ENCODE measurements around the gene SULT2B1. TPM values are rescaled to one million over a fixed set of nuclear protein-coding genes. Genes with fewer than 3 reads are reported as not detected.

SULT2B1 gene
- total RNA-seq, 1 experiment from 2014 or later: 6.2 TPM

DNA sequence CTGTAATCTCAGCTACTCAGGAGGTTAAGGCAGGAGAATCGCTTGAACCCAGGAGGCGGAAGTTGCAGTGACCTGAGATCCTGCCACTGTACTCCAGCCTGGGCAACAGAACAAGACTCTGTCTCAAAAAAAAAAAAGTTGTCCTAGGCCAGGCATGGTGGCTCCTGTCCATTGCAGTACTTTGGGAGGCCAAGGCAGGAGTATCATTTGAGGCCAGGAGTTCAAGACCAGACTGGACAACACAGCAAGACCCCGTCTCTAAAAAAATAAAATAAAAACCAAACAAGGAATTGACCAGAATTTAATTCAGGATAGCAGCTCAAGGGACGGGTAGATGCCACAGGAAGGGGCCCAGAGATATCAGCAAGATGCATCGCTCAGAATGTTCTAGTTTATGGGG, 4.9 kb downstream of the SULT2B1 start:
- Histone ChIP-seq H3K27ac (peak overlapping the region; percentile 73), H3F3A (ENCODE audit: insufficient read depth, low read depth) (peaks cover 53% of the 10 kb centered on the region), H3K4me3 (no peak overlapping the region), H3K4me1 (replicated peaks; ENCODE audit: insufficient read depth) (peaks cover 48% of the 10 kb centered on the region), H3K27me3 (ENCODE audit: insufficient read depth, low read depth) (no peaks in the 10 kb centered on the region), H3K4me2 (peak overlapping the region; percentile 63), H3K9me3 (ENCODE audit: insufficient read depth, low read depth) (no peaks in the 10 kb centered on the region), H3K9me2 (ENCODE audit: insufficient read depth) (no peaks in the 10 kb centered on the region), H3K36me3 (ENCODE audit: low read depth) (no peaks in the 10 kb centered on the region), H2AFZ (no peak overlapping the region), H4K20me1 (ENCODE audit: insufficient read depth) (no peaks in the 10 kb centered on the region), H3K79me2 (ENCODE audit: low read depth) (no peaks in the 10 kb centered on the region)
- no TSS peak for BruUV-seq (replicated peaks)
- ChIA-PET CTCF (interaction anchor here (0.7 to 1.0 kb wide), 2 partner anchors 12 to 28 kb away, joined by 4 to 9 read pairs; no protein-coding TSS in a partner anchor), POLR2A (ENCODE audit: unreplicated experiment) (interaction anchor here (0.6 to 0.7 kb wide), 2 partner anchors 163 to 225 kb away, joined by 4 read pairs; partner anchors contain the start of gene GRIN2D)
- intact Hi-C loops (cut with micrococcal nuclease; ENCODE audit: unreplicated experiment): loop anchor here (1.0 kb wide), 1 partner anchor 27 kb away; no protein-coding TSS in a partner anchor
- no peak for TF ChIP-seq EZH2 (IDR thresholded peaks at IDR 0.05; ENCODE audit: low read depth)
- TF ChIP-seq, protein P1, sequence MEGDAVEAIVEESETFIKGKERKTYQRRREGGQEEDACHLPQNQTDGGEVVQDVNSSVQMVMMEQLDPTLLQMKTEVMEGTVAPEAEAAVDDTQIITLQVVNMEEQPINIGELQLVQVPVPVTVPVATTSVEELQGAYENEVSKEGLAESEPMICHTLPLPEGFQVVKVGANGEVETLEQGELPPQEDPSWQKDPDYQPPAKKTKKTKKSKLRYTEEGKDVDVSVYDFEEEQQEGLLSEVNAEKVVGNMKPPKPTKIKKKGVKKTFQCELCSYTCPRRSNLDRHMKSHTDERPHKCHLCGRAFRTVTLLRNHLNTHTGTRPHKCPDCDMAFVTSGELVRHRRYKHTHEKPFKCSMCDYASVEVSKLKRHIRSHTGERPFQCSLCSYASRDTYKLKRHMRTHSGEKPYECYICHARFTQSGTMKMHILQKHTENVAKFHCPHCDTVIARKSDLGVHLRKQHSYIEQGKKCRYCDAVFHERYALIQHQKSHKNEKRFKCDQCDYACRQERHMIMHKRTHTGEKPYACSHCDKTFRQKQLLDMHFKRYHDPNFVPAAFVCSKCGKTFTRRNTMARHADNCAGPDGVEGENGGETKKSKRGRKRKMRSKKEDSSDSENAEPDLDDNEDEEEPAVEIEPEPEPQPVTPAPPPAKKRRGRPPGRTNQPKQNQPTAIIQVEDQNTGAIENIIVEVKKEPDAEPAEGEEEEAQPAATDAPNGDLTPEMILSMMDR (conservative IDR thresholded peaks at IDR 0.05): no peak
- DNase-seq: no peak

DNA sequence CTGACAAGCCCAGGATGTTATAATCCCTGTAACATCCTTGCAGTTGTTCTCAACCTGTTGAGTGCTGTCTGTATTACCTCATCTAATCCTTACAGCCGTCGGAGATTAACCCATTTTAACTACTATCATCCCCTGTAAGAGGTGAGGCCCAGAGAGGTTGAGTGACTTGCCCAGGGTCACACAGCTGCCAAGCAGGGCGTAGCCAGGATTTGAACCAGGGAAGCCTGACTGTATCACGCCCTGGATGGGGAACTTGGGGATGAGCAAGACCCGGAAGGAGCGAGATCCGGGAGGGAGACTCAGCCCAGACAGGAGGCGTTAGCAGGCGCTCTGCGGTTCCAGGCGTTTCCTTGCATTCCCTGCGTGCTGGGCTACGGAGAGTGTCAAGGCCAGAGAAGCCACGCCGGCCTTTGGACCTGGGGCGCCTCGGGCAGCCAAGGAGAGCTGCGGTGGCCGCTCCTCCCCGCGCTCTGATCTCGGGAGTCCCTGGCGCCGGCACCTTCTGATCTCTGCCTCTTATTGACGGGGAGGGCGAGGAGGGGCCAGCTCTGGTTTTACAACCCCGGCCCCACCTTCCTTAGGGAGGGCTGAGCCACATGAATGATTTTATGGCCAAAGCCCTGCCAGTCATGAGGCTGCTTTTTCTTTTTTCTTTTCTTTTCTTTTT, 6.2 kb downstream of the SULT2B1 start:
- Histone ChIP-seq H3K4me3 (no peak overlapping the region), H3K27ac (no peak overlapping the region), H3K4me1 (replicated peaks; ENCODE audit: insufficient read depth) (peaks cover 36% of the 10 kb centered on the region), H3K9me2 (ENCODE audit: insufficient read depth) (no peaks in the 10 kb centered on the region), H3K4me2 (no peak overlapping the region), H3K27me3 (ENCODE audit: insufficient read depth, low read depth) (no peaks in the 10 kb centered on the region), H3K79me2 (ENCODE audit: low read depth) (no peaks in the 10 kb centered on the region), H3K9me3 (ENCODE audit: insufficient read depth, low read depth) (no peaks in the 10 kb centered on the region), H4K20me1 (ENCODE audit: insufficient read depth) (no peaks in the 10 kb centered on the region), H3F3A (ENCODE audit: insufficient read depth, low read depth) (peaks cover 42% of the 10 kb centered on the region), H3K36me3 (ENCODE audit: low read depth) (no peaks in the 10 kb centered on the region), H2AFZ (no peak overlapping the region)
- ChIA-PET CTCF (no interaction called here), POLR2A (ENCODE audit: unreplicated experiment) (no interaction called here)
- TF ChIP-seq EZH2 (IDR thresholded peaks at IDR 0.05; ENCODE audit: low read depth): no peak
- TF ChIP-seq, protein P1 (conservative IDR thresholded peaks at IDR 0.05): no peak
- no TSS peak for BruUV-seq (replicated peaks)
- peak in 1 of 2 experiments; percentile 38 for DNase-seq
- intact Hi-C loops (cut with micrococcal nuclease; ENCODE audit: unreplicated experiment): no loop called here

GRCh38 chr19:48560095-48560530, 8.1 kb downstream of the SULT2B1 start:
- H3K4me1 ChIP-seq (replicated peaks; ENCODE audit: insufficient read depth): peaks cover 26% of the 10 kb centered on the region

More at GRCh38 chr19:48560095-48560530, 8.1 kb downstream of the SULT2B1 start:
- H3K36me3 ChIP-seq (ENCODE audit: low read depth): no peaks in the 10 kb centered on the region
- no peaks in the 10 kb centered on the region for H3K27me3 ChIP-seq (ENCODE audit: insufficient read depth, low read depth)
- POLR2A ChIA-PET (ENCODE audit: unreplicated experiment): no interaction called here
- no TSS peak for BruUV-seq (replicated peaks)
- intact Hi-C loops (cut with micrococcal nuclease; ENCODE audit: unreplicated experiment): no loop called here
- no peak for DNase-seq
- H2AFZ ChIP-seq: no peak overlapping the region
- H3K27ac ChIP-seq: no peak overlapping the region
- no peaks in the 10 kb centered on the region for H4K20me1 ChIP-seq (ENCODE audit: insufficient read depth)
- no peaks in the 10 kb centered on the region for H3K9me3 ChIP-seq (ENCODE audit: insufficient read depth, low read depth)
- H3K4me2 ChIP-seq: no peak overlapping the region
- CTCF ChIA-PET: no interaction called here
- no peaks in the 10 kb centered on the region for H3K79me2 ChIP-seq (ENCODE audit: low read depth)
- H3K4me3 ChIP-seq: no peak overlapping the region
- peaks cover 36% of the 10 kb centered on the region for H3F3A ChIP-seq (ENCODE audit: insufficient read depth, low read depth)
- H3K9me2 ChIP-seq (ENCODE audit: insufficient read depth): no peaks in the 10 kb centered on the region
- no peak for TF ChIP-seq EZH2 (IDR thresholded peaks at IDR 0.05; ENCODE audit: low read depth)
- TF ChIP-seq, protein P1 (conservative IDR thresholded peaks at IDR 0.05): no peak
